BLaER1 (cell line): ENCODE results near the gene PATE2.
A peak's percentile ranks its signal among the peaks of the same experiment; 100 is the strongest.

ENCODE experiments used
- H3K27ac ChIP-seq: shearing (Covaris generic); formaldehyde crosslinking; 2 replicates; pipeline ENCODE4 v1.8.1; 2022
- H3K27me3 ChIP-seq: shearing (Covaris generic); formaldehyde crosslinking; 2 replicates; pipeline ENCODE4 v1.8.1; 2022
- H3K36me3 ChIP-seq: shearing (Covaris generic); formaldehyde crosslinking; 2 replicates; pipeline ENCODE4 v1.8.1; 2022
- H3K4me1 ChIP-seq: shearing (Covaris generic); formaldehyde crosslinking; 2 replicates; pipeline ENCODE4 v1.8.1; 2022
- H3K4me2 ChIP-seq: shearing (Covaris generic); formaldehyde crosslinking; 2 replicates; pipeline ENCODE4 v1.8.1; 2022
- H3K4me3 ChIP-seq: shearing (Covaris generic); formaldehyde crosslinking; 2 replicates; pipeline ENCODE4 v1.8.1; 2022
- H3K9ac ChIP-seq: shearing (Covaris generic); formaldehyde crosslinking; 2 replicates; pipeline ENCODE4 v1.8.1; 2022
- H3K9me3 ChIP-seq: shearing (Covaris generic); formaldehyde crosslinking; 2 replicates; pipeline ENCODE4 v1.8.1; 2022
- H4K20me1 ChIP-seq: shearing (Covaris generic); formaldehyde crosslinking; 2 replicates; pipeline ENCODE4 v1.8.1; 2022
- Cebpa-rat ChIP-seq: shearing (Covaris generic); IDR thresholded peaks from 2 replicates; pipeline ENCODE4 v1.8.1; 2022

Gene PATE2

DNA sequence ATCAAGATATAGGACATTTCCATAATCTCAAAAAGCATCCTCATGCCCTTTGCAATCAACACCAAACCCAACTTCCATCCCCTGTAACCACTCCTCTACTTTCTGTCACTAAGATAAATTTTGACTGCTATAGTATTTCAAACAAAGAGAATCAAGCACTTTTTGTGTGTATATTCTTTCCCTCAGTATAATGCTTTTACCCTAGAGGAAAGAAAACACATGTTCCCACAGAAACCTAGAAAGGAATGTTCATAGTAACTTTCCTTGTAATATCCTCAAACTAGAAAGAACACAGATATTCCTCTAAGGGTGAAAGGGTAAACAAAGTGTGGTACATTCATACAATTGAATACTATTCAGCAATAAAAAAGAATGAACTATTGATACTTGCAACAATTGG, 38.0 kb downstream of the PATE2 start:
- H3K9me3 ChIP-seq, result no peaks in the 10 kb centered on the region
- H3K9ac ChIP-seq, result no peak overlapping the region
- H4K20me1 ChIP-seq, result no peaks in the 10 kb centered on the region
- no peaks in the 10 kb centered on the region for H3K36me3 ChIP-seq
- no peak overlapping the region for H3K27ac ChIP-seq
- H3K4me2 ChIP-seq, result no peak overlapping the region
- H3K4me1 ChIP-seq, result no peaks in the 10 kb centered on the region
- no peaks in the 10 kb centered on the region for H3K27me3 ChIP-seq
- H3K4me3 ChIP-seq, result no peak overlapping the region
- no peak for TF ChIP-seq Cebpa-rat

GRCh38 chr11:125728969-125729368, 49.7 kb downstream of the PATE2 start:
- H3K9me3 ChIP-seq, result no peaks in the 10 kb centered on the region
- no peaks in the 10 kb centered on the region for H3K27me3 ChIP-seq
- TF ChIP-seq Cebpa-rat, result no peak
- no peaks in the 10 kb centered on the region for H3K36me3 ChIP-seq
- H3K4me2 ChIP-seq, result peak overlapping the region; percentile 66
- H3K9ac ChIP-seq, result no peak overlapping the region
- H4K20me1 ChIP-seq, result no peaks in the 10 kb centered on the region
- no peak overlapping the region for H3K4me3 ChIP-seq
- peaks cover 25% of the 10 kb centered on the region for H3K4me1 ChIP-seq
- H3K27ac ChIP-seq, result no peak overlapping the region
